ENCODE measurements around the gene TMPRSS4. TPM values are rescaled to one million over a fixed set of nuclear protein-coding genes. Genes with fewer than 3 reads are reported as not detected.

Gene TMPRSS4
- total and polyA plus RNA-seq, 2 experiments from 2014 or later, result 0.10 to 0.58 TPM

DNA sequence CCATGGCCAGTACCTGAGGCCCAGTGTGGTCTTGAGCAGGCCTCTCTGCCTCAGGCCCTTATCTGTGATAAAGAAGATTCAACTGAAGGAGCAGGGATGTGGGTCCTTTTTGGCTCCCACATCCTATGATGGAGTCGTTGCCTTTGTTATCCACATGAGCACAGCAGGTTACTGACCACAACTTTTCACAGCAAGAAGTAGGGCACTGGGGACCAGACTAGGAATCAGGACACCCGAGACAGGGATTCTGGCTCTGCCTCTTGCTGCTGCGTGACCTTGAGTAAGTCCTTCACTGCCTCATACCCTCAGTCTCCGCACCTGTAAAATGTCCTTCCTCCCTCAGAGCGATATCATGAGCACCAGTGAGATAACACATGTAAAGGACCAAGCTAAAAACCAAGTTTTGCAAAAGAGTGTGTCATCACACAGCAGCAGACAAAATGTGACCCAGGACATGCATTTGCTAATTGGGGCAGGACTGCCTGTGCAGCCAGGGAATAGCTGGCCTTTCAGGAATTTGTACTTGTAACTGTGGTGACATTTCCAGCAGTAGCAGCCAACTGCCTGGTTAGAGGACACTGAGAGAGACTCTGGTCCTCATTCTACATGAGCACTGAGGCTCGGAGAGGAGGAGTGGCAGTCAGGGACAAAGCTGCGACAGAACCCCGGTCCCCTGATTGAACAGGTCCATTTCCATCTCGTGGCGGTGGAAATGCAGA, 23.1 kb downstream of the TMPRSS4 start:
- no peaks in the 10 kb centered on the region; the same call in 2 of the 3 replicates for H3K36me3 Mint-ChIP-seq (ENCODE audit: low read depth)
- Histone ChIP-seq H3K4me1 (ENCODE audit: insufficient read depth) (peaks cover 11% of the 10 kb centered on the region), H3K36me3 (ENCODE audit: insufficient read depth) (no peaks in the 10 kb centered on the region), H3K79me2 (replicated peaks; ENCODE audit: insufficient read depth) (no peaks in the 10 kb centered on the region), H3K27me3 (ENCODE audit: insufficient read depth) (no peaks in the 10 kb centered on the region), H2AFZ (peak overlapping the region; percentile 47; the same call in 1 of the 2 replicates), H3F3A (replicated peaks; ENCODE audit: low read depth) (no peaks in the 10 kb centered on the region), H3K27ac (ENCODE audit: low read depth) (no peak overlapping the region), H3K4me3 (no peak overlapping the region), H3K4me2 (peak overlapping the region; percentile 43; the same call in 1 of the 2 replicates), H3K9me2 (ENCODE audit: insufficient read depth) (no peaks in the 10 kb centered on the region), H4K20me1 (replicated peaks; ENCODE audit: insufficient read depth) (no peaks in the 10 kb centered on the region)
- peaks cover 6% of the 10 kb centered on the region for H3K27me3 Mint-ChIP-seq (ENCODE audit: insufficient read depth, low read depth, poor library complexity)
- H3K4me3 Mint-ChIP-seq, result no peak overlapping the region
- no peaks in the 10 kb centered on the region; the same call in 2 of the 3 replicates for H3K9me3 Mint-ChIP-seq
- ATAC-seq (peak; percentile 37), DNase-seq (ENCODE audit: low spot score) (no peak)
- H3K4me1 Mint-ChIP-seq, result peaks cover 20% of the 10 kb centered on the region
- no peak for TF ChIP-seq NANOG (IDR thresholded peaks at IDR 0.05; ENCODE audit: borderline replicate concordance)
- no peak for TF ChIP-seq ZNF462 (CRISPR knock-in tag; IDR thresholded peaks at IDR 0.05)
- no peak for TF ChIP-seq ZNF114 (CRISPR knock-in tag; IDR thresholded peaks at IDR 0.05)
- no peak for TF ChIP-seq ETS1 (IDR thresholded peaks at IDR 0.05)
- no peak for TF ChIP-seq STAT1 (IDR thresholded peaks at IDR 0.05; ENCODE audit: unreplicated experiment)
- TF ChIP-seq EZH2 (IDR thresholded peaks at IDR 0.05; ENCODE audit: low read depth, unreplicated experiment), result no peak
- TF ChIP-seq REST (IDR thresholded peaks at IDR 0.05; ENCODE audit: unreplicated experiment), result no peak
- TF ChIP-seq EZH2phosphoT487 (IDR thresholded peaks at IDR 0.05; ENCODE audit: unreplicated experiment), result no peak
- H3K27ac Mint-ChIP-seq, result no peak overlapping the region
